Measurements from ENCODE around the gene LDLRAD1.
"Not testable (repeated sequence)": the region's sequence is repeated elsewhere in the genome, so short reads cannot be mapped to it uniquely, and the experiment has no call there.

Gene LDLRAD1

GRCh38 chr1:54002544-54003248 lies 15.3 kb downstream of the LDLRAD1 start:
- no peak for TF ChIP-seq CTCF (conservative IDR thresholded peaks at IDR 0.05; ENCODE audit: low read length)
- H3K4me3 ChIP-seq (ENCODE audit: low read length) = no peak overlapping the region
- DNase-seq (ENCODE audit: low read depth) = no peak

GRCh38 chr1:54001591-54001990 lies 16.4 kb downstream of the LDLRAD1 start:
- no peak for DNase-seq (ENCODE audit: low read depth)
- no peak for TF ChIP-seq CTCF (conservative IDR thresholded peaks at IDR 0.05; ENCODE audit: low read length)
- no peak overlapping the region for H3K4me3 ChIP-seq (ENCODE audit: low read length)

GRCh38 chr1:53999920-54000319 lies 18.1 kb downstream of the LDLRAD1 start:
- DNase-seq (ENCODE audit: low read depth) = no peak
- H3K4me3 ChIP-seq (ENCODE audit: low read length) = no peak overlapping the region
- no peak for TF ChIP-seq CTCF (conservative IDR thresholded peaks at IDR 0.05; ENCODE audit: low read length)

- no peak for DNase-seq (ENCODE audit: low read depth)
- H3K4me3 ChIP-seq (ENCODE audit: low read length) = no peak overlapping the region
- no peak for TF ChIP-seq CTCF (conservative IDR thresholded peaks at IDR 0.05; ENCODE audit: low read length)
Observed at GRCh38 chr1:53998223-53998622, 19.8 kb downstream of the LDLRAD1 start.

- TF ChIP-seq CTCF (conservative IDR thresholded peaks at IDR 0.05; ENCODE audit: low read length) = no peak
- no peak for DNase-seq (ENCODE audit: low read depth)
- H3K4me3 ChIP-seq (ENCODE audit: low read length) = no peak overlapping the region
Observed at GRCh38 chr1:53995683-53996082, 22.3 kb downstream of the LDLRAD1 start.

- DNase-seq (ENCODE audit: low read depth) = not testable (repeated sequence)
Observed at GRCh38 chr1:53994516-53994915, 23.5 kb downstream of the LDLRAD1 start.

GRCh38 chr1:53992085-53992874 lies 25.7 kb downstream of the LDLRAD1 start:
- TF ChIP-seq CTCF (conservative IDR thresholded peaks at IDR 0.05; ENCODE audit: low read length) = 0 out of 2 replicates have a peak, but pooled peaks have one; percentile 16
- no peak for DNase-seq (ENCODE audit: low read depth)
- H3K4me3 ChIP-seq (ENCODE audit: low read length) = no peak overlapping the region

More at GRCh38 chr1:53994516-53994915, 23.5 kb downstream of the LDLRAD1 start:
- H3K4me3 ChIP-seq (ENCODE audit: low read length) = not testable (repeated sequence)

Data from AG10803 (cell line).